GM23338 (cell line): Measurements from ENCODE around the gene PASD1. TPM values are rescaled to one million over a fixed set of nuclear protein-coding genes. Genes with fewer than 3 reads are reported as not detected.

Experiments
- ATAC-seq: fragments of 200-7000 bp; cut with Tn5 transposase; 3 replicates; pipeline ENCODE4 v1.9.1; 2020
- DNase-seq: peaks from one replicate; pipeline ENCODE4 v3.0.0-alpha.2; 2015; ENCODE audit warnings: low spot score
- H2AFZ ChIP-seq: fragments of 200-600 bp; sonication (generic); 2 replicates; pipeline ENCODE4 v1.8.0; 2016; ENCODE audit warnings: antibody characterized with exemption, mild to moderate bottlenecking, moderate library complexity
- H3F3A ChIP-seq: fragments of 200-600 bp; sonication (generic); replicated peaks from 2 replicates; pipeline ENCODE4 v1.8.0; 2017; ENCODE audit warnings: antibody characterized with exemption, mixed run types, low read depth
- H3K27ac ChIP-seq: fragments of 200-600 bp; sonication (generic); 2 replicates; pipeline ENCODE4 v1.6.1; 2016; ENCODE audit warnings: low read depth
- H3K27me3 ChIP-seq: fragments of 200-600 bp; sonication (generic); 2 replicates; pipeline ENCODE4 v1.8.0; 2016; ENCODE audit warnings: mild to moderate bottlenecking, mixed run types, moderate library complexity; ENCODE audit not compliant: insufficient read depth
- H3K36me3 ChIP-seq: fragments of 200-600 bp; sonication (generic); 2 replicates; pipeline ENCODE4 v1.8.0; 2016; ENCODE audit warnings: mild to moderate bottlenecking; ENCODE audit not compliant: insufficient read depth
- H3K4me1 ChIP-seq: fragments of 200-600 bp; sonication (generic); 2 replicates; pipeline ENCODE4 v1.8.0; 2016; ENCODE audit warnings: mild to moderate bottlenecking, moderate library complexity; ENCODE audit not compliant: insufficient read depth
- H3K4me2 ChIP-seq: fragments of 200-600 bp; sonication (generic); 2 replicates; pipeline ENCODE4 v1.7.1; 2017; ENCODE audit warnings: mixed run types
- H3K4me3 ChIP-seq: fragments of 200-600 bp; sonication (generic); 2 replicates; pipeline ENCODE4 v1.6.1; 2016; ENCODE audit warnings: mixed run types
- H3K79me2 ChIP-seq: fragments of 200-600 bp; sonication (generic); replicated peaks from 2 replicates; pipeline ENCODE4 v1.8.0; 2017; ENCODE audit warnings: mild to moderate bottlenecking; ENCODE audit not compliant: insufficient read depth
- H3K9me2 ChIP-seq: fragments of 200-600 bp; sonication (generic); 2 replicates; pipeline ENCODE4 v1.8.0; 2017; ENCODE audit not compliant: insufficient read depth
- H4K20me1 ChIP-seq: fragments of 200-600 bp; sonication (generic); replicated peaks from 2 replicates; pipeline ENCODE4 v1.8.0; 2017; ENCODE audit warnings: mild to moderate bottlenecking; ENCODE audit not compliant: insufficient read depth
- H3K27ac Mint-ChIP-seq: 2 replicates; pipeline ENCODE4 v1.8.0; 2020; ENCODE audit warnings: inconsistent platforms, mild to moderate bottlenecking, moderate library complexity, mixed read lengths
- H3K27me3 Mint-ChIP-seq: 3 replicates; pipeline ENCODE4 v1.8.0; 2022; ENCODE audit warnings: low read depth, mild to moderate bottlenecking, moderate library complexity, mixed read lengths, inconsistent platforms; ENCODE audit not compliant: insufficient read depth, poor library complexity
- H3K36me3 Mint-ChIP-seq: 3 replicates; pipeline ENCODE4 v1.8.0; 2021; ENCODE audit warnings: low read depth, mild to moderate bottlenecking, inconsistent platforms, moderate library complexity, mixed read lengths
- H3K4me1 Mint-ChIP-seq: 3 replicates; pipeline ENCODE4 v1.8.0; 2020; ENCODE audit warnings: mild to moderate bottlenecking, inconsistent platforms, mixed read lengths
- H3K4me3 Mint-ChIP-seq: 3 replicates; pipeline ENCODE4 v1.8.0; 2021; ENCODE audit warnings: moderate library complexity, mild to moderate bottlenecking, inconsistent platforms, mixed read lengths
- H3K9me3 Mint-ChIP-seq: 3 replicates; pipeline ENCODE4 v1.8.0; 2020; ENCODE audit warnings: moderate library complexity, mild to moderate bottlenecking, inconsistent platforms, mixed read lengths
- CREB1 ChIP-seq: fragments of 250-450 bp; sonication (Bioruptor Pico); IDR thresholded peaks from 2 replicates; pipeline ENCODE4 v1.5.0; 2020; ENCODE audit warnings: low read depth, mild to moderate bottlenecking, moderate library complexity
- EZH2 ChIP-seq: fragments of 200-600 bp; sonication (generic); IDR thresholded peaks from one replicate; pipeline ENCODE4 v1.8.0; 2017; ENCODE audit warnings: antibody characterized with exemption, mild to moderate bottlenecking, low read depth; ENCODE audit not compliant: unreplicated experiment
- EZH2phosphoT487 ChIP-seq: fragments of 200-600 bp; sonication (generic); IDR thresholded peaks from one replicate; pipeline ENCODE4 v1.8.1; 2018; ENCODE audit warnings: antibody characterized with exemption; ENCODE audit not compliant: unreplicated experiment
- NANOG ChIP-seq: IDR thresholded peaks from 2 replicates; pipeline ENCODE4 v1.6.1; 2016; ENCODE audit warnings: antibody characterized with exemption, borderline replicate concordance
- POLR2AphosphoS5 ChIP-seq: IDR thresholded peaks from 2 replicates; pipeline ENCODE4 v1.6.1; 2016; ENCODE audit warnings: antibody characterized with exemption, low read depth
- ZNF114 ChIP-seq: fragments of 250-450 bp; sonication (Bioruptor Pico); IDR thresholded peaks from 2 replicates; pipeline ENCODE4 v1.5.0; 2020; ENCODE audit warnings: mild to moderate bottlenecking, moderate library complexity
- ZNF331 ChIP-seq: fragments of 250-450 bp; sonication (Bioruptor Pico); IDR thresholded peaks from 2 replicates; pipeline ENCODE4 v1.5.0; 2020; ENCODE audit warnings: low read depth, mild to moderate bottlenecking, moderate library complexity
- polyA plus RNA-seq: library from polyadenylated mRNA; unstranded; fragments of >200 nt; fragmentation: Nextera tagmentation; extraction: Ambion mirVana; gene quantifications from 2 replicates; pipeline ENCODE4 v1.2.1, GENCODE V29; 2016
- total RNA-seq: library from RNA; depleted of rRNA; stranded (reverse); fragments of >200 nt; shearing (Covaris generic); gene quantifications from 2 replicates; pipeline ENCODE4 v1.2.3, GENCODE V29; 2014
- TF ChIP-seq, protein P1 (sequence below): IDR thresholded peaks from one replicate; pipeline ENCODE4 v1.6.1; 2018; ENCODE audit warnings: antibody characterized with exemption; ENCODE audit not compliant: unreplicated experiment
- TF ChIP-seq, protein P2 (sequence below): IDR thresholded peaks from 2 replicates; pipeline ENCODE4 v1.6.1; 2016; ENCODE audit warnings: antibody characterized with exemption
- TF ChIP-seq, protein P3 (sequence below): fragments of 250-450 bp; sonication (Bioruptor Pico); IDR thresholded peaks from 2 replicates; pipeline ENCODE4 v1.5.0; 2020; ENCODE audit warnings: mild to moderate bottlenecking, moderate library complexity

The PASD1 gene
- total and polyA plus RNA-seq, 2 experiments from 2014 or later = 0.24 TPM; not detected in 1

DNA sequence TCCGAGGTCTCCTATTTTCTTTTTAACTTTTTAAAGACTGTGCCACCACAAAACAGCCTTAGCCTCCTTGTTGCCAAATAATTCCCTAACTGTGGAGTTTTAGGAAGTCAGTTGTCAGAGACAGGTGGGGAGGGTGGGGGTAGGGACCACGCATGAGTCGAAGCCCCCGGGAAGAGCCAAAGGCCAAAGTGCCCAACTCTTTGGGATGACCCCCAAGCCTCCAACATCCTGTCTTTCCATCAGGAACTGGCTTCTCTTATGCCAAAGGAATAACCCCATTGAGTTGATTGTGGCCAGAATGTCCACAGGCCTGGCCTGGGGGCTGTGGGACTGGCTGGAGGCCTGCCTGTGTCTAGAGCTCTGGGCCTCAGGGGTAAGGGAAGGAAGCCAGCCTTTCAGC lies 137.6 kb downstream of the PASD1 start:
- H3K79me2 ChIP-seq = no peaks in the 10 kb centered on the region
- H3K27me3 Mint-ChIP-seq = peaks cover 1% of the 10 kb centered on the region
- no peaks in the 10 kb centered on the region for H4K20me1 ChIP-seq
- H3K4me3 Mint-ChIP-seq = no peak overlapping the region
- H3K4me1 Mint-ChIP-seq = peaks cover 4% of the 10 kb centered on the region; the same call in 2 of the 3 replicates
- H3K4me1 ChIP-seq = peaks cover 2% of the 10 kb centered on the region; the same call in 1 of the 2 replicates
- TF ChIP-seq, protein P1, sequence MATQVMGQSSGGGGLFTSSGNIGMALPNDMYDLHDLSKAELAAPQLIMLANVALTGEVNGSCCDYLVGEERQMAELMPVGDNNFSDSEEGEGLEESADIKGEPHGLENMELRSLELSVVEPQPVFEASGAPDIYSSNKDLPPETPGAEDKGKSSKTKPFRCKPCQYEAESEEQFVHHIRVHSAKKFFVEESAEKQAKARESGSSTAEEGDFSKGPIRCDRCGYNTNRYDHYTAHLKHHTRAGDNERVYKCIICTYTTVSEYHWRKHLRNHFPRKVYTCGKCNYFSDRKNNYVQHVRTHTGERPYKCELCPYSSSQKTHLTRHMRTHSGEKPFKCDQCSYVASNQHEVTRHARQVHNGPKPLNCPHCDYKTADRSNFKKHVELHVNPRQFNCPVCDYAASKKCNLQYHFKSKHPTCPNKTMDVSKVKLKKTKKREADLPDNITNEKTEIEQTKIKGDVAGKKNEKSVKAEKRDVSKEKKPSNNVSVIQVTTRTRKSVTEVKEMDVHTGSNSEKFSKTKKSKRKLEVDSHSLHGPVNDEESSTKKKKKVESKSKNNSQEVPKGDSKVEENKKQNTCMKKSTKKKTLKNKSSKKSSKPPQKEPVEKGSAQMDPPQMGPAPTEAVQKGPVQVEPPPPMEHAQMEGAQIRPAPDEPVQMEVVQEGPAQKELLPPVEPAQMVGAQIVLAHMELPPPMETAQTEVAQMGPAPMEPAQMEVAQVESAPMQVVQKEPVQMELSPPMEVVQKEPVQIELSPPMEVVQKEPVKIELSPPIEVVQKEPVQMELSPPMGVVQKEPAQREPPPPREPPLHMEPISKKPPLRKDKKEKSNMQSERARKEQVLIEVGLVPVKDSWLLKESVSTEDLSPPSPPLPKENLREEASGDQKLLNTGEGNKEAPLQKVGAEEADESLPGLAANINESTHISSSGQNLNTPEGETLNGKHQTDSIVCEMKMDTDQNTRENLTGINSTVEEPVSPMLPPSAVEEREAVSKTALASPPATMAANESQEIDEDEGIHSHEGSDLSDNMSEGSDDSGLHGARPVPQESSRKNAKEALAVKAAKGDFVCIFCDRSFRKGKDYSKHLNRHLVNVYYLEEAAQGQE = no peak
- TF ChIP-seq, protein P2, sequence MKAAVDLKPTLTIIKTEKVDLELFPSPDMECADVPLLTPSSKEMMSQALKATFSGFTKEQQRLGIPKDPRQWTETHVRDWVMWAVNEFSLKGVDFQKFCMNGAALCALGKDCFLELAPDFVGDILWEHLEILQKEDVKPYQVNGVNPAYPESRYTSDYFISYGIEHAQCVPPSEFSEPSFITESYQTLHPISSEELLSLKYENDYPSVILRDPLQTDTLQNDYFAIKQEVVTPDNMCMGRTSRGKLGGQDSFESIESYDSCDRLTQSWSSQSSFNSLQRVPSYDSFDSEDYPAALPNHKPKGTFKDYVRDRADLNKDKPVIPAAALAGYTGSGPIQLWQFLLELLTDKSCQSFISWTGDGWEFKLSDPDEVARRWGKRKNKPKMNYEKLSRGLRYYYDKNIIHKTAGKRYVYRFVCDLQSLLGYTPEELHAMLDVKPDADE = no peak
- no peak for TF ChIP-seq POLR2AphosphoS5
- TF ChIP-seq EZH2 = no peak
- TF ChIP-seq NANOG = no peak
- no peak for TF ChIP-seq ZNF331 (CRISPR knock-in tag)
- no peak for TF ChIP-seq ZNF114 (CRISPR knock-in tag)
- TF ChIP-seq, protein P3, sequence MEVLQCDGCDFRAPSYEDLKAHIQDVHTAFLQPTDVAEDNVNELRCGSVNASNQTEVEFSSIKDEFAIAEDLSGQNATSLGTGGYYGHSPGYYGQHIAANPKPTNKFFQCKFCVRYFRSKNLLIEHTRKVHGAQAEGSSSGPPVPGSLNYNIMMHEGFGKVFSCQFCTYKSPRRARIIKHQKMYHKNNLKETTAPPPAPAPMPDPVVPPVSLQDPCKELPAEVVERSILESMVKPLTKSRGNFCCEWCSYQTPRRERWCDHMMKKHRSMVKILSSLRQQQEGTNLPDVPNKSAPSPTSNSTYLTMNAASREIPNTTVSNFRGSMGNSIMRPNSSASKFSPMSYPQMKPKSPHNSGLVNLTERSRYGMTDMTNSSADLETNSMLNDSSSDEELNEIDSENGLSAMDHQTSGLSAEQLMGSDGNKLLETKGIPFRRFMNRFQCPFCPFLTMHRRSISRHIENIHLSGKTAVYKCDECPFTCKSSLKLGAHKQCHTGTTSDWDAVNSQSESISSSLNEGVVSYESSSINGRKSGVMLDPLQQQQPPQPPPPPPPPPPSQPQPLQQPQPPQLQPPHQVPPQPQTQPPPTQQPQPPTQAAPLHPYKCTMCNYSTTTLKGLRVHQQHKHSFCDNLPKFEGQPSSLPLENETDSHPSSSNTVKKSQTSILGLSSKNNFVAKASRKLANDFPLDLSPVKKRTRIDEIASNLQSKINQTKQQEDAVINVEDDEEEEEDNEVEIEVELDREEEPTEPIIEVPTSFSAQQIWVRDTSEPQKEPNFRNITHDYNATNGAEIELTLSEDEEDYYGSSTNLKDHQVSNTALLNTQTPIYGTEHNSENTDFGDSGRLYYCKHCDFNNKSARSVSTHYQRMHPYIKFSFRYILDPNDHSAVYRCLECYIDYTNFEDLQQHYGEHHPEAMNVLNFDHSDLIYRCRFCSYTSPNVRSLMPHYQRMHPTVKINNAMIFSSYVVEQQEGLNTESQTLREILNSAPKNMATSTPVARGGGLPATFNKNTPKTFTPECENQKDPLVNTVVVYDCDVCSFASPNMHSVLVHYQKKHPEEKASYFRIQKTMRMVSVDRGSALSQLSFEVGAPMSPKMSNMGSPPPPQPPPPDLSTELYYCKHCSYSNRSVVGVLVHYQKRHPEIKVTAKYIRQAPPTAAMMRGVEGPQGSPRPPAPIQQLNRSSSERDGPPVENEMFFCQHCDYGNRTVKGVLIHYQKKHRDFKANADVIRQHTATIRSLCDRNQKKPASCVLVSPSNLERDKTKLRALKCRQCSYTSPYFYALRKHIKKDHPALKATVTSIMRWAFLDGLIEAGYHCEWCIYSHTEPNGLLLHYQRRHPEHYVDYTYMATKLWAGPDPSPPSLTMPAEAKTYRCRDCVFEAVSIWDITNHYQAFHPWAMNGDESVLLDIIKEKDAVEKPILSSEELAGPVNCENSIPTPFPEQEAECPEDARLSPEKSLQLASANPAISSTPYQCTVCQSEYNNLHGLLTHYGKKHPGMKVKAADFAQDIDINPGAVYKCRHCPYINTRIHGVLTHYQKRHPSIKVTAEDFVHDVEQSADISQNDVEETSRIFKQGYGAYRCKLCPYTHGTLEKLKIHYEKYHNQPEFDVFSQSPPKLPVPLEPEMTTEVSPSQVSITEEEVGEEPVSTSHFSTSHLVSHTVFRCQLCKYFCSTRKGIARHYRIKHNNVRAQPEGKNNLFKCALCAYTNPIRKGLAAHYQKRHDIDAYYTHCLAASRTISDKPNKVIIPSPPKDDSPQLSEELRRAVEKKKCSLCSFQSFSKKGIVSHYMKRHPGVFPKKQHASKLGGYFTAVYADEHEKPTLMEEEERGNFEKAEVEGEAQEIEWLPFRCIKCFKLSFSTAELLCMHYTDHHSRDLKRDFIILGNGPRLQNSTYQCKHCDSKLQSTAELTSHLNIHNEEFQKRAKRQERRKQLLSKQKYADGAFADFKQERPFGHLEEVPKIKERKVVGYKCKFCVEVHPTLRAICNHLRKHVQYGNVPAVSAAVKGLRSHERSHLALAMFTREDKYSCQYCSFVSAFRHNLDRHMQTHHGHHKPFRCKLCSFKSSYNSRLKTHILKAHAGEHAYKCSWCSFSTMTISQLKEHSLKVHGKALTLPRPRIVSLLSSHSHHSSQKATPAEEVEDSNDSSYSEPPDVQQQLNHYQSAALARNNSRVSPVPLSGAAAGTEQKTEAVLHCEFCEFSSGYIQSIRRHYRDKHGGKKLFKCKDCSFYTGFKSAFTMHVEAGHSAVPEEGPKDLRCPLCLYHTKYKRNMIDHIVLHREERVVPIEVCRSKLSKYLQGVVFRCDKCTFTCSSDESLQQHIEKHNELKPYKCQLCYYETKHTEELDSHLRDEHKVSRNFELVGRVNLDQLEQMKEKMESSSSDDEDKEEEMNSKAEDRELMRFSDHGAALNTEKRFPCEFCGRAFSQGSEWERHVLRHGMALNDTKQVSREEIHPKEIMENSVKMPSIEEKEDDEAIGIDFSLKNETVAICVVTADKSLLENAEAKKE (CRISPR knock-in tag) = no peak
- TF ChIP-seq EZH2phosphoT487 = no peak
- no peak for TF ChIP-seq CREB1 (CRISPR knock-in tag)
- ATAC-seq (no peak), DNase-seq (no peak)
- H2AFZ ChIP-seq = no peak overlapping the region
- H3K4me3 ChIP-seq = no peak overlapping the region
- H3K27me3 ChIP-seq = no peaks in the 10 kb centered on the region
- no peak overlapping the region for H3K4me2 ChIP-seq
- no peak overlapping the region for H3K27ac ChIP-seq
- no peaks in the 10 kb centered on the region for H3K36me3 Mint-ChIP-seq
- H3K9me2 ChIP-seq = no peaks in the 10 kb centered on the region
- H3K27ac Mint-ChIP-seq = no peak overlapping the region
- H3K36me3 ChIP-seq = no peaks in the 10 kb centered on the region
- no peaks in the 10 kb centered on the region for H3F3A ChIP-seq
- H3K9me3 Mint-ChIP-seq = no peaks in the 10 kb centered on the region
